CD4-positive, alpha-beta T cell treated with Interleukin-6 for 4 hours (primary cell): ENCODE data around the gene SOBP.
"Not testable (repeated sequence)": the region's sequence is repeated elsewhere in the genome, so short reads cannot be mapped to it uniquely, and the experiment has no call there.

ENCODE experiments used
- DNase-seq: peaks from one replicate; pipeline ENCODE4 v3.0.0-alpha.2; 2020; ENCODE audit warnings: mixed read lengths

SOBP gene

DNA sequence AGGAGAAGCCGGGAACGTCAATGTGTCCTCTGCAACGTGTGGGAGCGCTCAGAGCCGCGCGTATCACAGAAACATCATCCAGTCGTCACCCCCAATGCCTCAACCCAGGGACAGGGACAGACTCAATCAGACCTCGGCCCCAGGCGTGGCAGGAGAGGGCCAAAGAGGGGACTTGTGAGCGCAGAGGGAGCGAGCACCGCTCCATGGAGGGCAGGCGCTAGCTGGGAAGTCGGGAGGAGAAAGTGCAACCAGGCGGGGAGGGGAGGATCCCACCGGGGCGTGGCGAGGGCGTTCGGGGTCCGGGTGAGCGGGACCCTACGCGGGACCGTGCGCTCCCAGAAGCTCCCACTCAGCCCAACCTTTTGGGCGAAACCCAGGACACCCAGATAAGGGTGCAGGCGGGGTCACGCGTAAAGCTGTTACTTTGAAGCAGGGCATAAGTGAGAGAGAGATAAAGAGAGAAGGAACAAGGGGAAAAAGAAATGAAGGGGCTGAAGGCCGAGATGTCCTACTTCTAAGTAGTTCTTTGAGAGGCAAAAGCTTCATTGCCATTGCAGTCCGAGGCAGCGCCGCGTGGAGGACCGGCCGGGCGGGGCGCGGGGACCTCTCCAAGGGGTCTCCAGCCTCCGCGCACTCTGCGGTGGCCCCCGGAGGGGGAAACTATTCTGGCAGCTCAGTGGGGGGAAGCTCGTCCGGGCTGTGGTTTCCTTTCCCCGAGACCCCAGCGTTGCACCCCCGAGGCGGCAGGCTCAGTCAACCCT is 862 bp upstream of the SOBP start:
- peak; percentile 3 for DNase-seq

DNA sequence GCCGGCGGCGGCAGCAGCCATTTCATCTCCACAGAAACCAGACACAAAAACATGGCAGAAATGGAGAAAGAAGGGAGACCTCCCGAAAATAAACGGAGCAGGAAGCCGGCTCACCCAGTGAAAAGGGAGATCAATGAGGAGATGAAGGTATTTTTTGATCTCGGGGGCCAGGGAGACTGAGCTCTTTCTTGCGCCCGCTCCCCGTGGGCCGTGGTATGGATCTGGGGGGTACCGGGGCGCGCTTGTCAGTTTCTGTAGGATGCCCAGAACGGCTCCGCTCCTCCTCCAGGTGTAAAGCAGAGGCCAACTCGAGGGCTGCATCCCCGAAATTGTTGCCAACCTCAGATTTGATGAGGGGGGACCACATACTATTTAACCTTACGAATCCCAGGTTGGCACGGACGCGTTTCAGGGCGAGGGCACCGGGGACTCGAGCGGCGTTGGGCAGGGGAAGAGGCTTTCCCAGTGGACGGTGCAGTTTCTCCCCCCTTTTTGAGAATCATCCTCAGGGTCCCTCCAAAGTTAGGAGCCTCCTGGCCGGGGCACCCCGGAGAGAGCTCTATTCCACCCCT is 735 bp downstream of the SOBP start:
- DNase-seq = no peak

DNA sequence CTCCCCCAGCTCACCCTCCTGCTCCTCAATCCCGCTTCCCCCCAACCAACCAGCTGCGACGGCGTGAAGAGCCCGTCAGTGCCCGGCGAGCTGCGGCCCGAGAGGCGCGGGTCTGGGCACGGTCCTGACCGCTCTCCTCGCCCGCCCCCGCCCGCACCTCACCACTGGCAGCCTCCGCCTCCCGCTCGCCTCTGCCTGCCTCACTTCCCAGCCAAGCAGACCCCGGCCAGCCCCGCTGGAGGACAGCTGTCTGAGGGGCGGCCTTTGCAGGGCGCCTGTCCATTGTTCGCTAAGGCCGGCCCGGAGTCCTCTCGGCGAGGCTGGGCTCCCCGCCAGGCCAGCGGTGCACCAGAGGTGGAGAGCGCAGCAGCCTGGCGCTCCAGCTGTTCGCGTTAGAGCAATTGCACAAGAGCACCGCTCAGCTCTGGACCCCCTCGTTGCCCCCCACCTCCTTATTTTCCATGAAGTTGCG is 1.3 kb downstream of the SOBP start:
- no peak for DNase-seq

DNA sequence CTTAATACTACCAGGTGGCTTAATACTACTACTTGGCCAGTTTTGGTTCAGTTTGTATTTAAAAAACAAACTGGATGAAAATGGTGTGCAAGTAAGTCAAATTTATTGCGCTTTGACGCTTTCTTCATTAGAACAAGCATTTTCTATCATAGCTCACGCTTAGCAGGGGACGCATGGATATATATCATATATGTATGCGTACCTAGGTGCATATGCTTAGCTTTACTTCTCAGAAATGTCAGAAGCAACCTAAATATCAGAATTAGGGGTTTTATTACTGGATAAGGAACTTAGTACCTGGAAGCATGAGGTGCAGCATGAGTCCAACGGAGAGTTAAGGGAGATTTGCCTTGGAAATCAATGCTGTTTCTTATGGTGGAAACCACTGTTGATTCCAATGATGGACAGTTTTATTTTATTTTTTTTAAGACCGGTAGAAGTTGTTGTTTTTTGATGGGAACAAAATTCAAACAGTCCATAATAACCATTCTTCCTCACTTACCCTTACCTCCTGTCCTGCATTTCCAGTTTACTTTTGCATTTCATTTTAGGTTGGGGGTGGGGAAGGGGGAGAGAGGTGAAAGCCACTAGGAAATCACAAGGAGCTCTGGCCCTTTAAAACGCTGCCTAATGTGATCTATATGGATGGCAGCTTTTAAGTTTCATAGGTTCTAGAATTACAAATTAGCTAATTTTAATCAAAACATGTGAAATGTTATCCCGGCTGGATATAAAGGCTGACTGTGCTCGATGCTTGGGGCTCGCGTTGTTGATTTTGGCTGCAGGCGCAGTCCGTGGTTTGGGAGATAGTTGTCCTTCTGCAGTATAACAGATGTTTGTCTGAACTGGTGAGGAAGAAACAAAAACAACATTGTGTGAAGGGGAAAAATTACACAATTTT is 2.1 kb downstream of the SOBP start:
- DNase-seq = no peak

DNA sequence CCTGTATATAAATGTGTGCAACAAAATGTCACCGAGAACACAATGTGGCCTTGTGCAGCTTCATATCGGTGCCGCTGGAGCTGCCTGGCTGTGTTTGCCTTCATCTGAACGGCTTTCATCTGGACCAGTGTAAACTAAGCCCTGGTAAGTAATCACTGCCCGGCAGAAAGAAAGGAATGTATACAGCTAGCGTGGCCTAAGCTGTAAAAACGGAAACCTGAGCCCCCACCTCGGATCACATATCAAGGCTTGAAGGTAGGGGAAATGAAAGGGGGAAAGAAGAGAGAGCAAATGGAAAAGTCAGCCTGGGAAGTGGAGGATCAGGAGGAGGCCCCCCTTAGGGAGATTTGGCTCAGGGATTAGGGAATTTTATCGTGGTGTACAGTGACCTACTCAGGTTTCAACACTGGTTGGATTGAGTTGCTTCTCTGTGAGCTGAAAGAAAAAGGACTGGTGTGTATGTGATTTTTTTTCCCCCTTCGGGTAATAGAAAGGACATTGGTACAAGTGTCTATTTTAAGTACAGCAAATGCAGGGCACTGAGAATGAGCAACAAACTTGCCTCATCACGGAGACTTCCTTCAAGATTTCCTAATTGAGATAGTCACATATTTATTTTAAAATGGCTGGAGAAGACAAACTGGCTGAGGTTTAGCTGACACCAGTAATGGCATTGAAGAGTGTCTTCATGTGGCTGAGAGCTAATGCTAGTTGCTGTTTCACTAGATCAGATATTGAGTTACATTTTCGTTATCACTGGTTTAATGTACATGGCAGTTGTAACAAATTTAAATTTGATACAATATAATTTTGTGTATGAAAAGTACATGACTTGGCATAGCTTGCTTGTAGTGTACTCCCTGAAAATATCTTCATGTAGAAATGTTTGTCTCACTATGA is 3.5 kb downstream of the SOBP start:
- DNase-seq = no peak

DNA sequence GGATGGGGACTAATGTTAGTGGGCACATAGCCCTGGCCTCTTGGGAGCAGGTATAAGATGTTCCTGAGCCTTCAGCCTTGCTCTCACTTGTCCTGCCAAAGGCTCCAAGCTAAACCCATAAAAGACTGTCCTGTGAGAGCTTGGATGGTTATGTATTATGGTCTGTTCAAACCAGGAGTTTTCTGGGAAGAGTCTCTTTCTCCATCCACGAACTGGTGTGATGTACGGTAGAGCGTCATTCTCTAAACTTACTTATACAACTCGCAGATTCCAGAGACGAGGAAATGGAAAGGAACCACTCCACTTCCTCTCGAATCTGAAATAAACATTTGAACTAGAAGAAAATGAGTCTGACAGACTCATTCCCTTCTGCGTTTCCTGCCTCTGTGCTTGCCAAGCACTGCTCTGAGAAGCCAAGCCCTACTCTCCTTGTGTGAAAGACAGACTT is 5.3 kb downstream of the SOBP start:
- DNase-seq = no peak

DNA sequence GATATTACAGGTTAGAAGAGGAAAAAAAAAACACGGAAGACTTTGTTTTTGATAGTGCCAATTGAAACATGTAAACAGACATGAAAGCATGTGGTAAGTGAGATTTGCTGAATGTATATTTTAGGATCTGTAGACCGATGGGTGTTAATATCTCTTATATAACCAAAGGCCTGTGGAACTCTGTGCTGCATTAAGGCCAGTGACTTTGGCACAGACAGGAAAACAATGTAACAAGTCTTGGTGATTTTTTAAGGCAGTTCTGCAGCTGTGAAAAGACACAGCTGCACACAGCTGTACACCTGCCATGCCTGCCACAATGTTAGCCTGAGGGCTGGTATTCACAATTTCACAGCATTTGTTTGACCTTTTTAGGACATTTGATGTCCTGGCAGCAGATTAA is 6.1 kb downstream of the SOBP start:
- DNase-seq = no peak

DNA sequence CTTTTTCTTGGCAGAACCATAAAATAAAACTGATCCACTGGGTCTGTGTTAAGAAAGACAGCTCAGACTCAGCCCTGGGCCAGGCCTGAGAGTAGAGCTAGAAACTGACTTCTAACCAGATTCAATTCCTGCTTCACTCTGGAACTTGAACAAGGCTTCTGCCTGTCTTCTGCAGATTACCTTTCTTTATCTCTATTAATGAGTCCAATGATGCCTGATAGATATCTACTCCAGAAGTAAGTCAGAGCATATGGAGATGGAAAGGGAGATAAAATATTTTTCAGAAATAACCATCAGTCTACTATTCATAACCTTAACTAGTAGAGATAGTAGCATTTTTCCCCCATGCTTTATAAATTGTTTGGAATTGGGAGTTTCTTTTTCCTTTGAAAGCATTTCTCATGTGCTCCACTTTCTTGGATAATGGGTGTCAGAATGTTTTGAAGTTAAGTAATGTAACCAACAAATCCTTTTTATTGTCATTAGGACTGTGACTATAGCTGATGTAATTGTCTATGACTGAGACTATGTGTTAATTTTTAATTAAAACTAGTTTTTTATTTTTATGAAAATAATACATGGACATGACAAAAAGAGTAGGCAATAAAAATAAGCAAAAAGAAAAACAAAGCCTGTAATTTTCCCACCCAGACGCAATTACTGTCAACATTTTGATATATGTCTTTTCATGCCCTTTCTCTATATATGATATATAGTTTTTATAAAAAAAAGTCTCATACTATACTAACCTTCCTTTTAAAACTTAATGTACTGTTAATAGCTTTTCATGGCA is 7.2 kb downstream of the SOBP start:
- DNase-seq = no peak

DNA sequence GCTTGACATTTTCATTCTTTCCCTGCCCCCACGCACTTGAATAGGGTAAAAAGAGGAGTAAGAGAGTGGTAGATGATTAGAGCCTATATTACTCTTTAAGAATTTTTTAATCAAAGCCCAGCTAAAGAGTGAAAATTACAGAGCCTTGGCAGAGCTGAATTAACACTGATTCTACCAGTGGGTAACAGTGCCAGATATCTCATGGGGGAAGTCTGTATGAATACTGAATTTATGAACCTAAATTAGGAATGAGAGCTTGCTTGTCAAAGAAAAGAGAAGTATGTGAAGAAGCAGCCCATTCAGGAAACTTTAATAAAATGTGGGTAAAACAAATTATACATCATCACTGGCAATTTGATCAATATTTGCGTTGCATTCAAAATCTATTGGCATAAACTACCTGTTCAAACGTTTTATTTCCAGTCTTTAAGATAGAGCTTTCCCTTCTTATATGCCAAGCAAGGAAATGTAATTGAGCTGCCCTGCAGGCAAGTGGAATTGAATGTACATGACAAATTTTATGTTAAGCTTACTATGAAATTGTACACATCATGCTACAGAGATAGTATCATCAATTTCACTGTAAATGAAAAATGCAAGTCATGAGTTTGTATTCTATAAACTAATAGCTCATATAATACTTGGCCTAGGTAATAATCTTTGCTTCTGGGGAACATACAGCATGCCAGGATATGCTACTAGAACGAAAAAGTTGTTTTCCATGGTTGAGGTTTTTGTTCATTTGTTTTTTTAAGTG is 14.5 kb downstream of the SOBP start:
- no peak for DNase-seq

DNA sequence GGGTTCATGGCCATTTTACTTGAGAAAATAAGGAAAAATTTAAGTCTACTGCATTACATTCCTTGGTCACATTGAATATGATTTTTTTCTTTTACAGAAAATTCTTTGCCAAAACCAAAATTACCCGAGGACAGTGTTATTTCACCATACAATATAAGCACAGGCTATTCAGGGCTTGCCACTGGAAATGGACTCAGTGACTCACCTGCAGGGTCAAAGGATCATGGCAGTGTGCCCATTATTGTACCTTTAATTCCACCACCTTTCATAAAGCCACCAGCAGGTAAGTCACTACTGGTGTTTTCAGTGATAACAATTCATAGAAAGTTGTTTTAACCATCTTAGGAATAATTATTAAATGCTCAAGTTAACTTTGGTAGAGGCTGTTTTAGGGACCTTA is 16.2 kb downstream of the SOBP start:
- no peak for DNase-seq

DNA sequence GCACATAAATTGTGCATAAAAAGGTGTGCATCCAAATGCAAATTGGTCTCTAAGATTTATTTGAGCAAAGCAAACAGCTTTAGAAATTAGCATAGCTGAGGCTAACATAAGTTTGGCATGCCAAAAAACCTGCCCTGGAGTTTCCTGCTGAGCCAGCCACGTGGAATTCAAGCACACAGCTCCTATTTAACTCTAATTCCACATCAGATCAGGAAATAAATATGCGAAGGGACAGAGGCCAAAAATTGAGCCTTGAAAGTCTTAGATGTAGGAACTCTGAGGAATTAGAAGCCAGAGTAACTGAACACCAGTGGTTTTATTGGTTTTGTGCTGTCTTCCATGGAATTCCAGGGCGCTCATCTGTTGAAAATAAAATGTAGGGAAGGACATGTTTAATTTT is 19.6 kb downstream of the SOBP start:
- no peak for DNase-seq

DNA sequence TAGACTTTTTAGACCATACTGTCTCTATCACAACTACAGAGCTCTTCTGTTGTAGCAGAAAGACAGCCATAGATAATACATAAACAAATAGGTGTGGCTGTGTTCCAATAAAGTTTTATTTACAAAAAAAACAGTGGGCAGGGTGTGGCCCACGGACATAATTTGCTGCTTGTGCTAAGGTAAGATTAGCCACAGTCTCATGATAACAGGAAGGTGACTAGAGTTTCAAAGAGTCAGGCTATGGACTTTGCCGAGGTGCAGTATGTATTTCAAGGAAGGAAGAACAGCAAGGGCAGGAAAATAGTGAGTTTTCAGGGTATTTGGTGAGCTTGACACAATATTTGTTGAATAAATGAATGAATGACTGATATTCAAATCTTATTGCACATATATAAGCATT is 20.2 kb downstream of the SOBP start:
- no peak for DNase-seq

DNA sequence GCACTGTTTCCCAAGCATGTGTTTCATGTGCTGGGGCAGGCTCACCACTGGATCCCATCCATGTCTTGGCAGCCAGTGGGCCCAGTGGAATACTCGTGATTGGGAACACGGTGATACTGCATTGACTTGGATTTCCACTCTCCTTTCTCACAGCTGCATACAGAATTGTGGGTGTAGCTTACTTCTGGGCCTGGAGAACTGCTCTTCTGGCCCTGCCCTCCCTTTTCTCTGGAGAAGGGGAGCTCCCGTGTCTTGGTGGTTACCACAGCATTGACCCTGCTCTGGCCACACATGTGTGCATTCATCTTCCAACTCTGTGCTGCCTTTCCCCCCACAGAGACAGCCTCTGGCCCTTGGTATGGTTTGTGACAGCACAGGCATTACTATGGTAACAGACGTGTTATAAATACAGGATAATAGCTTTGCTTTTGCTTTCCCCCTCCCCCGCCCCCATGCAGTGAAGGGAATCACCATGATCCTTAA is 21.6 kb downstream of the SOBP start:
- no peak for DNase-seq

DNA sequence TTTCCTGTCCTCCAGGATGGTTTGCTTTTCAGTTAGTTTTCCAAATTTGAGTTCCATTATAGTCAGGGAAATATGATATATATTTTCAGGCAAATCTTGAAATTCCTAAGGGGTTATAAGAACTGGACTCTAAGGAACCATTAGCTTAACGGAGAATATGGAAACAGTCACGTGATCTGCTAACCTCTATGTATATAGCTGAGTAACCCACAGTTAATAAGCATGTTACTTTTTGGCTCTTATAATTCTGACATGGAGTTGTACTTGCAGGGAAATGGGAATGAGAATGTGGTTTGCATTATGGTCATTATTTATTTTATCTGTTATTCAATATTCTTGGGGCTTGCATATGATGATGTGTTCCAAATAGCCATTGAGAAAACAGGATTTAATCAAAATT is 23.3 kb downstream of the SOBP start:
- DNase-seq = no peak

DNA sequence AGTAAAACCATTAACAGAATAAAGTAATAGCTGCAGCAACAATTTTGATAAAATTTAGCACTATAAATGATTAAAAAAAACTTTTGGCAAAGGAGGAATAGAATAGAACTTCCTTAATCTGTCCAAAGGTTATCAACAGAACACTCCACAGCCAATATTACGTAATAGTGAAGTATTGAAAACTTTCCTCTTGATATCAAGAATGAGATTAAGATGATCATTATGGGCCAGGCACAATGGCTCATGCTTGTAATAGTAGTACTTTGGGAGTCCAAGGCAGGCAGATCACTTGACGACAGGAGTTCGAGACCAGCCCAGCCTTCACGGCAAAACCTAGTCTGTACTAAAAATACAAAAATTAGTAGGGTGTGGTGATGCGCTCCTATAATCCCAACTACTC is 26.0 kb downstream of the SOBP start:
- DNase-seq = no peak

DNA sequence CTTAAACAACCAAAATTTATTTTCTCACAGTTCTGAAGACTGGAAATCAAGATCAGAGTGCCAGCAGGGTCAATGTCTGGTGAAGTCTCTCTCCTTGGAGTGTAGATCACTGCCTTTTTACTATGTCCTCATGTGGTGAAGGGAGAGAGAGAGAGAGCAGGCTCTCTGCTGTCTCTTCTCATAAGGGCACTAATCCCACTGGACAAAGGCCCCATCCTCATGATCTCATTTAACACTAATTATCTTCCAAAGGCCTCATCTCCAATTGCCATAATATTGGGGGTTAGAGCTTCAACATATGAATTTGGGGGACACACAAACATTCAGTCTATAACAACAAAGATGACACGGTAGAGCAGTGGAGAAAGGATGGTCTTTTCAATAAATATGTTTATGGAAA is 27.4 kb downstream of the SOBP start:
- DNase-seq = no peak

DNA sequence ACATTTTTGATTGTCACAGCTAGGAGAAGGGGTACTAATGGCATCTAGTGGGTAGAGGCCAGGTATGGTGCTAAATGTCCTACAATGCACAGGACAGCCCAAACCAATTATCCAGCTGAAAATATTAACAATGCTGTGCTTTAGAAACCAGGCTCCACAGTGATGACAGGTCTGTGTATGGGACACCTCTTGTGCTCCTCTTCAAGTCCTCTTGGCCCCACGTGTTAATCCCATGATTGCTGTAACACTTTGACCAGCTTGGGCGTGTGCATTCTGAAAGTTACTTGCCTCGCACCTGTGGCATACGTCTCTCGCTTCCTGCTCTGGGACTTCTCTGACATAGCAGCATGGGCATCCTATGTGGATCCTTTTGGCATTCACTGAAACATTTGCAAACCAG is 29.3 kb downstream of the SOBP start:
- not testable (repeated sequence) for DNase-seq

DNA sequence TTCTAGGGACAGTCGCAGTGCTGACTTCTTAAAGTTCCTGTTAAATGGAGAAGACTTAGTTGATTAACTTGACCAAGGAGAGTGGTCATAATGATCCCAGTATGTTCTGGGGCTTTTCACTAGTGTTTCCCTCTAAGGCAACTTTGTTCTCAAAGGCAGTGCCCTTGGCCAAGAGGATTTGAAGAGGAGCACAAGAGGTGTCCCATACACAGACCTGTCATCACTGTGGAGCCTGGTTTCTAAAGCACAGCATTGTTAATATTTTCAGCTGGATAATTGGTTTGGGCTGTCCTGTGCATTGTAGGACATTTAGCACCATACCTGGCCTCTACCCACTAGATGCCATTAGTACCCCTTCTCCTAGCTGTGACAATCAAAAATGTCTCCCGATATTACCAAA is 30.8 kb downstream of the SOBP start:
- not testable (repeated sequence) for DNase-seq

DNA sequence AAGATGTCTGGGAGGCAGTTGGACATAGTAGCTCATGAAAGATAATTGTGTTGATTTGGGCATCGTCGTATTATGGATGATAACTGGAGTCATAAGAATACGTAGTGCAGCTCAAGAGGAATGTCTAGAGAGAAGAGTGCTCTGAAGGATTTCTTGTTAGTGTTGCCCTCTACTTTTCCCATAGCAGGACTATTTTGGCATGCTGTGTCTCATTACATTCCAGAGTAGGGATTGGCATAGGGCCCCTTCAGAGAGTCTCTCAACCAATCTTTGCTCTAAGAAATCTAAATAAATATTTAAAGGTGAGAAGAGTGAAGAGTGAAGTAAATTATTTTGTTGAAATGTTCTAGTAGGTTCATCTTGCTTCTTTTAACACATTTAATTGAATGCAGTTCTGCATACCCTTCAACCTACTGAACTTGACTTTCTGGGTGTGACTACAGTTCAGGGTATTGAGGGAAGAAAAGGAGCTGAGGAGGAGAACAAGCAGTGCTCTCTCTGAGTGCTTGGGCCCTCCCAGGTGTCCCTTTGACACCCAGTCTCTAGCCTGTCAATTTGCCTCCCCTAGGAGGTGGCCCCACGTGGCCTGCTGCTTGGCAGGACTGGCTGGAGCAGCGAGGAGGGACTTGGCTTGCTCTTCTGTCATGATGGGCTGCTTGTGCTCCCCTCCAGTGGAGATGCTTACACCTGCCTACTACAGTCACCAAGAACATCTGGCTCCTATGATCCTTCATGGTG is 33.3 kb downstream of the SOBP start:
- no peak for DNase-seq

DNA sequence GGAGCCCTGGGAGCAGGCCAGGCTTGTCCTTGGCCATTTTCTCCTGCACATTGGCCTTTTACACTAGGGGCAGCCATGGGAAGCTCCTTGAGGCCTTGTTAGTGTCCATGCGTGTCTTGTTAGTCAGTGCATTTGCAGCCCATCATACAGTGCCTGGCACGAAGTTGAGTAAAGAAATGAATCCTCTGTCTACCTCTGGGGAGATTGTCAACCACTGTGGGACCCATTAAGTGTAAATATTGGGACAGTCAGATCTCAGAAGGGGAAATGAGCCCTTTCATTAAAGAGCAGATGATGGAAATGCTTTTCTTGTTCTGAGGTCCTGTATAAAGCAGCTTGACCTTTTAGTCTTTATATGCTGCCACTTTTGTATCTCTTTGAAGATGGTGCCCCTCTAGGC is 33.9 kb downstream of the SOBP start:
- DNase-seq = no peak
